Measurements from ENCODE around the gene AHNAK2. TPM values are rescaled to one million over a fixed set of nuclear protein-coding genes. Genes with fewer than 3 reads are reported as not detected.
"Not testable (repeated sequence)": the region's sequence is repeated elsewhere in the genome, so short reads cannot be mapped to it uniquely, and the experiment has no call there.

AHNAK2 gene
- polyA plus RNA-seq, 4 donors: 1.4 to 2.0 (median 1.8) TPM

- no peak for DNase-seq (ENCODE audit: low read depth in 4 of 4, low spot score in 2 of 4)
Measured at GRCh38 chr14:104908303-104908702, 69.9 kb downstream of the AHNAK2 start.

- DNase-seq (ENCODE audit: low read depth in 4 of 4, low spot score in 2 of 4): not testable (repeated sequence)
Measured at GRCh38 chr14:104905579-104905933, 72.6 kb downstream of the AHNAK2 start.

GRCh38 chr14:104904650-104905578 is 73.3 kb downstream of the AHNAK2 start:
- DNase-seq (ENCODE audit: low read depth in 4 of 4, low spot score in 2 of 4): not testable (repeated sequence)

GRCh38 chr14:104903990-104904389 is 74.2 kb downstream of the AHNAK2 start:
- no peak for DNase-seq (ENCODE audit: low read depth in 4 of 4, low spot score in 2 of 4)

- no peak for DNase-seq (ENCODE audit: low read depth in 4 of 4, low spot score in 2 of 4)
Measured at GRCh38 chr14:104900639-104901512, 77.3 kb downstream of the AHNAK2 start.

GRCh38 chr14:104899781-104900180 is 78.4 kb downstream of the AHNAK2 start:
- no peak for DNase-seq (ENCODE audit: low read depth in 4 of 4, low spot score in 2 of 4)

- no peak for DNase-seq (ENCODE audit: low read depth in 4 of 4, low spot score in 2 of 4)
Measured at GRCh38 chr14:104898870-104899510, 79.2 kb downstream of the AHNAK2 start.

GRCh38 chr14:104898195-104898558 is 80.0 kb downstream of the AHNAK2 start:
- DNase-seq (ENCODE audit: low read depth in 4 of 4, low spot score in 2 of 4): no peak

- DNase-seq (ENCODE audit: low read depth in 4 of 4, low spot score in 2 of 4): no peak
Measured at GRCh38 chr14:104897330-104898194, 80.6 kb downstream of the AHNAK2 start.

- DNase-seq (ENCODE audit: low read depth in 4 of 4, low spot score in 2 of 4): no peak
Measured at GRCh38 chr14:104895786-104896661, 82.2 kb downstream of the AHNAK2 start.

GRCh38 chr14:104895207-104895785 is 82.9 kb downstream of the AHNAK2 start:
- no peak for DNase-seq (ENCODE audit: low read depth in 4 of 4, low spot score in 2 of 4)

GRCh38 chr14:104894331-104895206 is 83.6 kb downstream of the AHNAK2 start:
- DNase-seq (ENCODE audit: low read depth in 4 of 4, low spot score in 2 of 4): no peak

- DNase-seq (ENCODE audit: low read depth in 4 of 4, low spot score in 2 of 4): no peak
Measured at GRCh38 chr14:104893435-104894207, 84.6 kb downstream of the AHNAK2 start.

- DNase-seq (ENCODE audit: low read depth in 4 of 4, low spot score in 2 of 4): no peak
Measured at GRCh38 chr14:104892531-104893434, 85.4 kb downstream of the AHNAK2 start.

- DNase-seq (ENCODE audit: low read depth in 4 of 4, low spot score in 2 of 4): no peak
Measured at GRCh38 chr14:104891664-104892530, 86.3 kb downstream of the AHNAK2 start.

Measured in left renal cortex interstitium (tissue), 4 donors.